HG02759 (cell line): ENCODE measurements around the gene SLC39A11.
"Not testable (repeated sequence)": the region's sequence is repeated elsewhere in the genome, so short reads cannot be mapped to it uniquely, and the experiment has no call there.

ENCODE experiments used
- ATAC-seq: cut with Tn5 transposase; IDR thresholded peaks from one replicate; pipeline ENCODE4 v1.9.1; 2021; ENCODE audit warnings: mild to moderate bottlenecking, moderate library complexity; ENCODE audit not compliant: unreplicated experiment

Gene SLC39A11

DNA sequence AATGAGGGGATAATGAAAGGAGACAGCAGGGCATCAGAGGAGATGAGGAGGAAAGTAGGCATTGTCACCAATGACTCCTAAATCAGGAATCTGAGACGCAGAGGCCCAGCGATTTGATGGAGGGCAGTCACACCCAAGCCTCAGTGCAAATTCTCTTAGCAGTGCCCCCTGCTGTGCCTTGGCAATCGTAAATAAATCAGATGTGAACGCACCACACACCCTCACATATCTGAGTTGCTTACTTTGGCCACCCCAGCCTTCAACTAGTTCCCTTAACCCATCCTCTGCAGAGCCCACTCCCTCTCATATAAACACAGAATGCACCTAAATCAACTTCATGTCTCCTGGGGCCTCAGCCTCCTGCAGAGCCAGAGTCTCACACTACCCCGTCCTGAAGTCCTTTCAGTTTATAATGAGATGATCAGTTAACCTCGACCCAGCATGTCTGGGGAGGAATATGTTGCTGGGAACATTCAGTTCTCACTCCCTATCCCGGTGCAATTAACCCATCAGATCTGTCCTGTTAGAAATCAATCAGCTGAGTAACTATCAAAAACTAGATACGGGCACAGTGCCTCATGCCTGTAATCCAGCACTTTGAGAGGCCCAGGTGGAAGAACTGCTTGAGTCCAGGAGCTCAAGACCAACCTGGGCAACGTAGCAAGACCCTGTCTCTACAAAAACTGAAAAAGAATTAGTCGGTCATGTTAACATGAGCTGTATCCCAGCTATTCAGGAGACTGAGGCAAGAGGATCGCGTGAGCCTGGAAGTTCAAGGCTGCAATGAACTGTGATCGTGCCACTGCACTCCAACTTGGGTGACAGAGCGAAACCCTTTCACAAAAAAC lies 78.4 kb downstream of the SLC39A11 start:
- ATAC-seq = no peak

- no peak for ATAC-seq
Measured at GRCh38 chr17:73013301-73013700, 79.2 kb downstream of the SLC39A11 start.

GRCh38 chr17:73011016-73011486 lies 81.4 kb downstream of the SLC39A11 start:
- ATAC-seq = no peak

GRCh38 chr17:73010414-73010813 lies 82.1 kb downstream of the SLC39A11 start:
- no peak for ATAC-seq

GRCh38 chr17:73007407-73007806 lies 85.1 kb downstream of the SLC39A11 start:
- no peak for ATAC-seq

- ATAC-seq = no peak
Measured at GRCh38 chr17:73005360-73005759, 87.1 kb downstream of the SLC39A11 start.

DNA sequence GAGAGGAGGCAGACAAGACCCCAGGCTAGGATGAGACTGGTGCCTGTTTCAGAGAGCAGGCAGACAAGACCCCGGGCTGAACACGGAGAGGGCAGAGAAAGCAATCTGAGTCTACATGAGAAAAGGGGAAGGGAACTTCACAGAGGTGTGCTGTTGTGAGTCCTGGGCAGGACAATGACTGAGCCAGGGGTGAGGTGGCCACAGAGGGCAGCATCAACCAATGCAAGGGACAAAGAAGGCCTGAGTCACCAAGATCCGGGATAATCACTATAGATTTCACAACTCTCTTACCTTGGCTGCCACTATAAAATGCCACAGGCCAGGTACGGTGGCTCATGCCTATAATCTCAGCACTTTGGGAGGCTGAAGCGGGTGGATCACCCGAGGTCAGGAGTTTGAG lies 89.0 kb downstream of the SLC39A11 start:
- no peak for ATAC-seq

DNA sequence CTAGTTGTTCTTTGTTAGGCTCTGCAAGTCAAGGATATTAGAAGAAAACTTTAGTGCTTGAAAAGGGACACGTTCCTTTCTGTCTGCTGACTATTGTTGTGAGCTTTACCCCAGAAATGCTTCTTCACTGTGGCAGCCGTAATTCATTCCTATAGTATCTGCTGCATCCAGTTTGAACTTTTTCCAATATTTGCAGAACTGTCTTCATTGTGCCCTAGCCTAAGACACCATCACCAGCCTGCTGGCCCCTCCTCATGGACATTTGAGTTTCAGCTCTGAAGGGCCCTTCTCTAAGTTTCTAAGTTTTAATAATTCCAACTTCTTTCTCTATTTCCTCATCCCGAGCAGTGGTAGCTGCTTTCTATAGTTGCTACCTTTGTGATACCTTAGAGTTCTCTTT lies 91.7 kb downstream of the SLC39A11 start:
- no peak for ATAC-seq

DNA sequence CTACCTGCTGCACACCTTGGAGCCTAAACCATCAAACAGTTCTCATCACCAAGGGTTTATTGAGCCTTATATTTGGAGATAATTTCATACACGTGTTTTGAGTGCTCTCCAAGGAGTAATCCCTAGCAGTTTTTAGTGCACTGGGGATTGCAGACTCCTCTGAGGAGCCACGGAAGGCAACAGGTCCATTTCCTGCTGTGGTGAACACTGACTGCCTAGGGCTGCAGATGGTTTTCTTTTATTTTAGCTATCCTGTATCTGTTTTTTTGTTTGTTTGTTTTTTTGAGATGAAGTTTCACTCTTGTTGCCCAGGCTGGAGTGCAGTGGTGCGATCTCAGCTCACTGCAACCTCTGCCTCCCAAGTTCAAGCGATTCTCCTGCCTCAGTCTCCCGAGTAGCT lies 93.0 kb downstream of the SLC39A11 start:
- not testable (repeated sequence) for ATAC-seq

GRCh38 chr17:72998343-72998742 lies 94.1 kb downstream of the SLC39A11 start:
- no peak for ATAC-seq

- no peak for ATAC-seq
Measured at GRCh38 chr17:72997559-72997958, 94.9 kb downstream of the SLC39A11 start.

GRCh38 chr17:72996791-72997190 lies 95.7 kb downstream of the SLC39A11 start:
- no peak for ATAC-seq

DNA sequence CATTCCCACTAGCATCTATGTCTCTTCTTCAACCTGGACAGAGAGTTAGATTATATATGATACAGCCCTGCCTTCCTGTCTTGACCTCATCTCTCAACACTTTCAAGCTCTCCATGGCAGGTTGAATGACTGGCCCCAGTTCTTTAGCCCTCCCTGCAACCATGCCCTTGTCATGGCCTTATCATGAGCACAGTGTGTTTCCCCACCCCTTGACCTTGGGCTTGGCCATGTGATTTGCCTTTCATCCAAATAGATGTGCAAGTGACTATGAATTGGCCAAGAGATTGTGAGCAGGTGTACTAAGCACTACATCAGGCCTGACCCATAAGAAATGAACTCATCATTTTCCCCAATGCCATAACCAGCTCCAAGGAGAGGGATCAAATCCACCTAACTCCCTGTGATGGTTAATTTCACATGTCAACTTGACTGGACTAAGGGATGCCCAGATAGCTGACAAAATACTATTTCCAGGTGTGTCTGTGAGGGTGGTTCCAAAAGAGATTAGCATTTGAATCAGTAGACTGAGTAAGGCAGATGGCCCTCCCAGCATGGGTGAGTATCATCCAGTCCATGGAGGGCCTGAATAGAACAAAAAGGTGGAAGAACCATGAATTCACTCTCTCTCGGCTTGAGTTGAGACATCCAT lies 97.4 kb downstream of the SLC39A11 start:
- ATAC-seq = no peak

DNA sequence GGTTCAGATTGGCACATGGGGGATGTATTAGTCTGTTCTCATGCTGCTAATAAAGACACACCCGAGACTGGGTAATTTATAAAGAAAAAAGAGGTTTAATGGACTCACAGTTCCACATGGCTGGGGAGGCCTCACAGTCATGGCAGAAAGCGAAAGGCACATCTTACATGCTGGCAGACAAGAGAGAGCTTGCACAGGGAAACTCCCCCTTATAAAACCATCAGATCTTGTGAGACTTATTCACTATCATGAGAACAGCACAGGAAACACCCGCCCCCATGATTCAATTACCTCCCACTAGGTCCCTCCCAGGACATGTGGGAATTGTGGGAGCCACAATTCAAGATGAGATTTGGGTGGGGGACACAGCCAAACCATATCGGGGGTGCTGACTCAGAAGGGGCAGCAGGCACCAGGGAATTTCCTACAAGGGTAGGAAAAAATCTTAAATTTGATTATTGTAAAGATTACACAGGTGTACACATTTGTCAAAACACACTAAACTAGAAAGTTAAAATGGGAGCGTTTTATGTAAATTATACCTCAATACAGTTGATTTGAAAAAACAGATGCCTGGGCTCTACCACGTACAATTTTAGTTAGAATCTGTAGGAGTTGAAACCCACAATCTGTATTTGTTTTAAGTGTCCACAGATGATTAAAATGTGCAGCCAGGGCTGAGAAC lies 99.6 kb downstream of the SLC39A11 start:
- not testable (repeated sequence) for ATAC-seq

DNA sequence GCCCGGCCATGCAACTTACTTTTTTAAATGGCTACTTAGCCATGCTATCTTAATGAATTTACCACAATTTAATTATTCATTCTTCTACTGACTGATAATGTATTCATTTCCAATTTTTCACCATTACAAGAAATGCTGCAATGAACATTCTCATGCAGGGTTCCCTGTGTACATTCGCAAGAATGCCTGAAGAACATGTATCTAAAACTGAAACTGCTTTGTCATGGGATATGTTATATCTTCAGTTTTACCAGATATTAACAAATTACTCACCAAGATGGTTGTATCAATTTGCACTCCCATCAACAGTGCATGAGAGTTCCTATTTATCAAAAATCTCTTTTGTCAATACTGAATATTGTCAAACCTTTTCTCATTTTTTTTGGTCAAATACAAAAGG lies 100.8 kb downstream of the SLC39A11 start:
- no peak for ATAC-seq

- no peak for ATAC-seq
Measured at GRCh38 chr17:72989074-72989610, 103.3 kb downstream of the SLC39A11 start.

GRCh38 chr17:72988451-72988850 lies 104.0 kb downstream of the SLC39A11 start:
- no peak for ATAC-seq

DNA sequence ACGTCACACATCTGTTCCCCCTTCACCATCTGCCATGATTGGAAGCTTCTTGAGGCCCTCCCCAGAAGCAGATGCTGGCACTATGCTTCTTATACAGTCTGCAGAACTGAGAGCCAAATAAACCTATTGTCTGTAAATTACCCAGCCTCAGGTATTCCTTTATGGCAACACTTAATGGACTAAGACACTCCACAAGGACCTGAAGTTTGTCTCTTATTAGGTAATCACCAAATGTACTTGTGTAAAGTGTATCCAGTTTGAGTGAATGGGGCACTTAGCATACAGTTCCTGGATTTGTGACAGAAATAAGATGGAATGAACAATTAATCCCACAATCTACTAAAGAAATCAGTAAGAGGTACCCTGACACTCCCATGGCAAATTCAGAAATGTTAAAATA lies 105.3 kb downstream of the SLC39A11 start:
- ATAC-seq = no peak

DNA sequence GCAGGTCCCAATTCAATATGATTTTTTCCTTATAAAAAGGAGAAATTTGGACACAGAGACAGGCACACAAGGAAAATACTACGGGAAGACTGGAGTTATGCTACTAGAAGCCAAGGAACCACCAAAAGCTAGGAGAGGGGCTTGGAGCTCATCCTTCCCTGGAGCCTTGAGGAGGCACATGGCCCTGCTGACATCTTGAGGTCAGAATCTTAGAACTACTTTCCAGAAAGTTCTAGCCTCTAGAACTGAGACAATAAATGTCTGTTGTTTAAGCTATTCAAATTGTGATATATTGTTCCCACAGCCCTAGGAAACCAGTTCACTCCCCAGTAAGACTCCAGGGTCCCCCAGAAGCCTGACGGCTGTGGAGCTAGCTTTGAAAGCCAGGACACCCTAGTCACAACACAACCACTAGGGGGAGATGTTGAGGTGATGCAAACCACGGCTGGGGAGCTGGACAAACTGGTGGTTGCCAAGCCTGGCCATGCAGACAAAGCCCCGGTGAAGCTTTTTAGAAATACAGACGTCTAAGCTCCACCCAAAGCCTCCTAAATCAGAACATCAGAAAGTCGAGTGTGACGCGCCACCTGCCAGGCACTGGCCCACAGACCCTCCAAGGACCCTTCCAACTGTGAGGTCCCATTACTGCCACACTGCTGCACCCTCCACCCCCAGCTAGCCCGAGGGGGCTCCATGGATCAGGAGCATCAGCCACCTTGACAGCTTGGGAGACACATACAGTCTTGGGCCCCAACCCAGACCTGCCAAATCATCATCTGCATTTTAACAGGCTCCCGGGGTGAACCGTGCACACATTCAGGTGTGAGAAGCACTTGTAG lies 106.4 kb downstream of the SLC39A11 start:
- ATAC-seq = peak; percentile 88

DNA sequence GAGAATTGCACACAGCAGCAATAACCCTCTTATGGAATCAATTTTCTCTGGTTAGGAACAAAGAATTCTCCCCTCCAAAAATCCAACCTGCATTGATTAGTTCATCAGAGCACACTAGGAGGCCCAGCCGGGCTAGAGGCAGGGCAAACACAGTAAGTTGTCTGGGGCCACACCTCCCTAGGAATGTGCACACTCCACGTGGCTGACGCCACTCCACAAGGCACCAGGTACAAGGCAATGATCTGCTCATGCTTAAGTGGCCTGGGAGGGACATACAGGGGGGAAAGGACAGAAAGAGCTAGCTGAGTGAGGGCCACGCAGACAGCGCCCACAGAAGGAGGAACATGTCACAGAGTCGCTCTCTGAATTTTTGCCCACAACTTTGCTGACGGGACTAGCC lies 107.6 kb downstream of the SLC39A11 start:
- no peak for ATAC-seq
